ENCODE measurements around the gene SULF2. TPM values are rescaled to one million over a fixed set of nuclear protein-coding genes. Genes with fewer than 3 reads are reported as not detected.

SULF2 gene
- total RNA-seq, 3 donors from 2014 or later = 36.3 to 62.5 (median 58.0) TPM

- Histone ChIP-seq H3K4me1 (no peaks in the 10 kb centered on the region), H3K9me3 (no peaks in the 10 kb centered on the region), H3K27me3 (no peaks in the 10 kb centered on the region), H3K27ac (no peak overlapping the region), H3K36me3 (no peaks in the 10 kb centered on the region), H3K4me3 (no peak overlapping the region)
- DNase-seq (ENCODE audit: low spot score in 2 of 2) = no peak
- TF ChIP-seq POLR2AphosphoS5 (IDR thresholded peaks at IDR 0.05) = no peak
- no peak for TF ChIP-seq POLR2A (IDR thresholded peaks at IDR 0.05)
- TF ChIP-seq CTCF (IDR thresholded peaks at IDR 0.05) = no peak
- intact Hi-C loops (cut with DNase I; ENCODE audit: low total_unique reads) = no loop called here
These were observed 54.5 kb downstream of the SULF2 start for GRCh38 chr20:47730744-47731143.

GRCh38 chr20:47729472-47729871 lies 55.8 kb downstream of the SULF2 start:
- H3K4me3 ChIP-seq = no peak overlapping the region
- no peak for TF ChIP-seq POLR2AphosphoS5 (IDR thresholded peaks at IDR 0.05)
- TF ChIP-seq CTCF (IDR thresholded peaks at IDR 0.05) = no peak
- no peak for TF ChIP-seq POLR2A (IDR thresholded peaks at IDR 0.05)
- no peaks in the 10 kb centered on the region for H3K9me3 ChIP-seq
- no peak for DNase-seq (ENCODE audit: low spot score in 2 of 2)
- H3K27me3 ChIP-seq = no peaks in the 10 kb centered on the region
- H3K4me1 ChIP-seq = no peaks in the 10 kb centered on the region
- intact Hi-C loops (cut with DNase I; ENCODE audit: low total_unique reads) = no loop called here
- no peak overlapping the region for H3K27ac ChIP-seq
- no peaks in the 10 kb centered on the region for H3K36me3 ChIP-seq

DNA sequence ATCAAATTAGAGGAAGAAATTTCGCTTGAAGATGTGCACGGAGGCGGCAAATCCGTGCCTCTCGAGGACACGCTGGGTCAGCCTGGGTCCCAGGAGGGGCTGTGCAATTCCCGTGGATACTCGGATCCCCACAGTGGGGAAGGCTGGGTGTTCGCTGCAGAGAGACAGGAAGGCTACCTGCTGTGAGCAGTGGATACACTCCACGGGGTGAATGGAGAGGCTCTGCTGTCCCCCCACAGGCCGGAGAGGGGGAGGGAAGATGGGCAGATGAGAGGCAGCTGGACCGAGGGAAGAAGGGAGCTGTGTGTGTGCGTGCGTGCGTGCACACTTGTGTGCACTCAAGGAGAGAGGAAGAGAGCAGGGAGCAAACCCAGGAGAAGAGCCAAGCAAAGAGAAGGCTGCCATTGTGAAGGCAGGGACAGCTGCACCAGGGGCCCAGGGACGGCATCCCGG lies 57.3 kb downstream of the SULF2 start:
- TF ChIP-seq POLR2A (IDR thresholded peaks at IDR 0.05) = no peak
- no peak for TF ChIP-seq CTCF (IDR thresholded peaks at IDR 0.05)
- no peak for TF ChIP-seq POLR2AphosphoS5 (IDR thresholded peaks at IDR 0.05)
- Histone ChIP-seq H3K4me1 (no peaks in the 10 kb centered on the region), H3K36me3 (no peaks in the 10 kb centered on the region), H3K27me3 (no peaks in the 10 kb centered on the region), H3K9me3 (no peaks in the 10 kb centered on the region), H3K27ac (no peak overlapping the region), H3K4me3 (no peak overlapping the region)
- intact Hi-C loops (cut with DNase I; ENCODE audit: low total_unique reads) = no loop called here
- DNase-seq (ENCODE audit: low spot score in 2 of 2) = no peak

GRCh38 chr20:47727170-47727880 lies 58.0 kb downstream of the SULF2 start:
- H3K9me3 ChIP-seq = no peaks in the 10 kb centered on the region
- H3K27ac ChIP-seq = no peak overlapping the region
- TF ChIP-seq POLR2AphosphoS5 (IDR thresholded peaks at IDR 0.05) (no peak), CTCF (IDR thresholded peaks at IDR 0.05) (no peak), POLR2A (IDR thresholded peaks at IDR 0.05) (no peak)
- H3K27me3 ChIP-seq = no peaks in the 10 kb centered on the region
- no peak overlapping the region for H3K4me3 ChIP-seq
- intact Hi-C loops (cut with DNase I; ENCODE audit: low total_unique reads) = no loop called here
- no peaks in the 10 kb centered on the region for H3K4me1 ChIP-seq
- DNase-seq (ENCODE audit: low spot score in 2 of 2) = no peak
- H3K36me3 ChIP-seq = no peaks in the 10 kb centered on the region

GRCh38 chr20:47726632-47727031 lies 58.6 kb downstream of the SULF2 start:
- Histone ChIP-seq H3K4me1 (no peaks in the 10 kb centered on the region), H3K9me3 (no peaks in the 10 kb centered on the region), H3K27ac (no peak overlapping the region), H3K27me3 (no peaks in the 10 kb centered on the region), H3K36me3 (no peaks in the 10 kb centered on the region), H3K4me3 (no peak overlapping the region)
- no peak for DNase-seq (ENCODE audit: low spot score in 2 of 2)
- intact Hi-C loops (cut with DNase I; ENCODE audit: low total_unique reads) = no loop called here
- no peak for TF ChIP-seq POLR2AphosphoS5 (IDR thresholded peaks at IDR 0.05)
- TF ChIP-seq CTCF (IDR thresholded peaks at IDR 0.05) = no peak
- no peak for TF ChIP-seq POLR2A (IDR thresholded peaks at IDR 0.05)
